K562 (cell line): ENCODE measurements around the gene IMMP2L. TPM values are rescaled to one million over a fixed set of nuclear protein-coding genes. Genes with fewer than 3 reads are reported as not detected.

Experiments
- CBX3 ChIP-seq, 2 experiments: IDR thresholded peaks; 1 replicate in 1 of 2; 2 replicates in 1 of 2; pipeline ENCODE4 v1.6.1; 2012; ENCODE audit warnings: inconsistent platforms in 2 of 2, low read length in 2 of 2, borderline replicate concordance in 1 of 2, control low read depth in 1 of 2
- NFIC ChIP-seq: fragments of 450-650 bp; IDR thresholded peaks from 2 replicates; pipeline ENCODE4 v1.6.1; 2017; ENCODE audit warnings: mild to moderate bottlenecking, inconsistent platforms
- NKRF ChIP-seq: fragments of 450-650 bp; IDR thresholded peaks from 2 replicates; pipeline ENCODE4 v1.6.1; 2016; ENCODE audit warnings: borderline replicate concordance
- ZBTB40 ChIP-seq, 2 experiments: fragments of 450-650 bp in 1 of 2; sonication (generic) in 1 of 2; formaldehyde crosslinking in 1 of 2; IDR thresholded peaks; 2 replicates each; pipeline versions ENCODE4 v1.7.1 to v1.9.0; 2016 to 2022; ENCODE audit warnings: inconsistent platforms in 1 of 2, mild to moderate bottlenecking in 1 of 2, missing genetic modification reagents in 1 of 2
- polyA plus RNA-seq, 8 experiments: library from polyadenylated mRNA; depleted of rRNA in 4 of 8; stranded (reverse) in 5 of 8; unstranded in 3 of 8; fragments of >200 nt; fragmentation: Nextera tagmentation in 2 of 8; fragmentation: Illumina TruSeq in 1 of 8; extraction: Ambion mirVana in 2 of 8; extraction: Trizol in 1 of 8; gene quantifications; 2 replicates each; pipeline versions ENCODE4 v1.2.1 to v1.2.3, GENCODE V29; 2011 to 2014; ENCODE audit warnings: inconsistent platforms in 1 of 8, missing spikeins in 1 of 8
- total RNA-seq, 7 experiments: library from RNA; depleted of rRNA in 6 of 7; stranded (reverse); fragments of >200 nt in 6 of 7; fragmentation: Illumina TruSeq in 2 of 7; extraction: Trizol in 2 of 7; gene quantifications; 2 replicates each; pipeline versions ENCODE4 v1.2.1 to v1.2.3, GENCODE V29; 2011 to 2021; ENCODE audit warnings: low replicate concordance in 1 of 7

The IMMP2L gene
- total and polyA plus RNA-seq, 9 of the 15 experiments (the other 6 are each of a cell fraction or from before 2014, with no cell fraction given): 29.7 to 116 (median 53.0) TPM

- TF ChIP-seq ZBTB40 (IDR thresholded peaks at IDR 0.05) (peak; percentile 87), ZBTB40 (CRISPR knock-in tag; IDR thresholded peaks at IDR 0.05) (peak; percentile 69), CBX3 (IDR thresholded peaks at IDR 0.05; ENCODE audit: borderline replicate concordance in 1 of 2, low read length in 2 of 2) (0 out of 3 replicates have a peak, but pooled peaks of 1 of the 2 experiments have one; percentile 5), NKRF (no peak), NFIC (no peak)
Measured at GRCh38 chr7:111405621-111406020, 156.7 kb downstream of the IMMP2L start (continued).
